HepG2 (cell line): ENCODE measurements around the gene SLC51B. TPM values are rescaled to one million over a fixed set of nuclear protein-coding genes. Genes with fewer than 3 reads are reported as not detected.

Source experiments
- AFF4 ChIP-seq: sonication (generic); formaldehyde crosslinking; IDR thresholded peaks from 2 replicates; pipeline ENCODE4 v1.4.0; 2020; ENCODE audit warnings: missing genetic modification reagents
- AGO2 ChIP-seq: fragments of 200-400 bp; formaldehyde crosslinking; optimal IDR thresholded peaks from 2 replicates; pipeline ENCODE3; 2017; ENCODE audit warnings: mild to moderate bottlenecking, low read depth, low read length, moderate library complexity
- BRCA1 ChIP-seq: sonication (generic); formaldehyde crosslinking; IDR thresholded peaks from 2 replicates; pipeline ENCODE4 v1.4.0; 2020; ENCODE audit warnings: missing genetic modification reagents
- CEBPB ChIP-seq: IDR thresholded peaks from 2 replicates; pipeline ENCODE4 v1.6.1; 2011; ENCODE audit warnings: low read depth, low read length, improper control_type of control experiment, borderline replicate concordance
- ELF1 ChIP-seq: sonication (generic); formaldehyde crosslinking; IDR thresholded peaks from 2 replicates; pipeline ENCODE4 v1.4.0; 2020; ENCODE audit warnings: missing genetic modification reagents
- GLI4 ChIP-seq: sonication (generic); formaldehyde crosslinking; IDR thresholded peaks from 2 replicates; pipeline ENCODE4 v1.5.1; 2020; ENCODE audit warnings: missing genetic modification reagents, mild to moderate bottlenecking, moderate library complexity, borderline replicate concordance
- HBP1 ChIP-seq: IDR thresholded peaks from 2 replicates; pipeline ENCODE4 v1.6.1; 2016; ENCODE audit warnings: low read depth, control low read depth
- JUN ChIP-seq: sonication (generic); formaldehyde crosslinking; IDR thresholded peaks from 2 replicates; pipeline ENCODE4 v1.4.0; 2020; ENCODE audit warnings: mild to moderate bottlenecking, missing genetic modification reagents
- NFIC ChIP-seq: IDR thresholded peaks from 2 replicates; pipeline ENCODE4 v1.6.1; 2012; ENCODE audit warnings: mild to moderate bottlenecking, low read length, inconsistent platforms
- PLRG1 ChIP-seq: fragments of 450-650 bp; conservative IDR thresholded peaks from 2 replicates; pipeline ENCODE4 v1.6.1; 2016
- REL ChIP-seq: sonication (generic); formaldehyde crosslinking; conservative IDR thresholded peaks from 2 replicates; pipeline ENCODE4 v1.8.0; 2022; ENCODE audit warnings: mild to moderate bottlenecking, missing genetic modification reagents, moderate library complexity
- SMAD9 ChIP-seq: sonication (generic); formaldehyde crosslinking; IDR thresholded peaks from 2 replicates; pipeline ENCODE4 v1.5.1; 2020; ENCODE audit warnings: mild to moderate bottlenecking, missing genetic modification reagents
- ZBTB4 ChIP-seq: sonication (generic); formaldehyde crosslinking; IDR thresholded peaks from 2 replicates; pipeline ENCODE4 v1.4.0; 2020; ENCODE audit warnings: missing genetic modification reagents, mild to moderate bottlenecking, borderline replicate concordance
- ZNF138 ChIP-seq: sonication (generic); formaldehyde crosslinking; IDR thresholded peaks from 2 replicates; pipeline ENCODE4 v1.5.0; 2020; ENCODE audit warnings: mild to moderate bottlenecking, low read depth, missing genetic modification reagents
- ZNF570 ChIP-seq: sonication (generic); formaldehyde crosslinking; IDR thresholded peaks from 2 replicates; pipeline ENCODE4 v1.4.0; 2020; ENCODE audit warnings: mild to moderate bottlenecking, missing genetic modification reagents, borderline replicate concordance
- ZNF616 ChIP-seq: sonication (generic); formaldehyde crosslinking; IDR thresholded peaks from 2 replicates; pipeline ENCODE4 v1.5.0; 2020; ENCODE audit warnings: low read depth, mild to moderate bottlenecking, missing genetic modification reagents
- ZNF772 ChIP-seq: sonication (generic); formaldehyde crosslinking; IDR thresholded peaks from 2 replicates; pipeline ENCODE4 v1.5.0; 2020; ENCODE audit warnings: mild to moderate bottlenecking, missing genetic modification reagents
- ZNF800 ChIP-seq: sonication (generic); formaldehyde crosslinking; IDR thresholded peaks from 2 replicates; pipeline ENCODE4 v1.4.0; 2020; ENCODE audit warnings: missing genetic modification reagents
- polyA plus RNA-seq, 8 experiments: library from polyadenylated mRNA; depleted of rRNA in 3 of 8; stranded (reverse) in 7 of 8; unstranded in 1 of 8; fragments of >200 nt; fragmentation: Illumina TruSeq in 4 of 8; extraction: Trizol in 4 of 8; gene quantifications; 2 replicates each; pipeline versions ENCODE4 v1.2.1 to v1.2.3, GENCODE V29; 2011 to 2016; ENCODE audit warnings: low read depth in 4 of 8, missing spikeins in 1 of 8, mixed read lengths in 1 of 8; ENCODE audit not compliant: insufficient read depth in 1 of 8
- total RNA-seq, 5 experiments: library from RNA; depleted of rRNA; stranded (reverse); fragments of >200 nt; fragmentation: Illumina TruSeq; extraction: Trizol; gene quantifications; 2 replicates each; pipeline ENCODE4 v1.2.3, GENCODE V29; 2016; ENCODE audit warnings: low read depth in 1 of 5

The SLC51B gene
- total and polyA plus RNA-seq, 2 of the 13 experiments (the other 11 are each of a cell fraction or from before 2014, with no cell fraction given), result 14.9 to 17.1 TPM

- TF ChIP-seq HBP1 (CRISPR knock-in tag), result peak; percentile 81; the same call in 1 of the 2 replicates
- no peak for TF ChIP-seq SMAD9 (CRISPR knock-in tag)
- TF ChIP-seq BRCA1 (CRISPR knock-in tag), result 0 out of 2 replicates have a peak, but pooled peaks have one; percentile 52
- TF ChIP-seq ZNF800 (CRISPR knock-in tag), result no peak; the same call in 1 of the 2 replicates
- no peak for TF ChIP-seq GLI4
- TF ChIP-seq AGO2, result no peak
- peak; percentile 51; the same call in 1 of the 2 replicates for TF ChIP-seq NFIC
- TF ChIP-seq ZNF772 (CRISPR knock-in tag), result peak; percentile 86
- TF ChIP-seq ZNF138 (CRISPR knock-in tag), result no peak
- peak; percentile 33; the same call in 1 of the 2 replicates for TF ChIP-seq JUN (CRISPR knock-in tag)
- TF ChIP-seq REL (CRISPR knock-in tag), result no peak
- TF ChIP-seq ELF1 (CRISPR knock-in tag), result no peak
- no peak for TF ChIP-seq ZNF570 (CRISPR knock-in tag)
- peak; percentile 92 for TF ChIP-seq CEBPB
- TF ChIP-seq AFF4 (CRISPR knock-in tag), result peak; percentile 61; the same call in 1 of the 2 replicates
- no peak for TF ChIP-seq ZBTB4
- no peak for TF ChIP-seq PLRG1
- no peak for TF ChIP-seq ZNF616
Observed at GRCh38 chr15:65044724-65045481, at the start of gene SLC51B (continued).
